Neuronal stem cell (in vitro differentiated cells): ENCODE results near the gene FOXP1.

Experiments used
- DNase-seq: peaks from one replicate; pipeline ENCODE4 v3.0.0-alpha.2; 2013; ENCODE audit warnings: low spot score
- H2AFZ ChIP-seq: one replicate; pipeline ENCODE4 v1.6.1; 2013; ENCODE audit warnings: mild to moderate bottlenecking, low read length, inconsistent platforms
- H2AK5ac ChIP-seq: 2 replicates; pipeline ENCODE4 v1.6.1; 2013; ENCODE audit warnings: low read depth, mild to moderate bottlenecking, inconsistent platforms, low read length, moderate library complexity, mixed read lengths
- H2BK120ac ChIP-seq: 2 replicates; pipeline ENCODE4 v1.6.1; 2013; ENCODE audit warnings: low read depth, mild to moderate bottlenecking, inconsistent platforms, low read length, moderate library complexity, mixed read lengths
- H2BK12ac ChIP-seq: one replicate; pipeline ENCODE4 v1.6.1; 2013; ENCODE audit warnings: low read length, inconsistent platforms
- H2BK15ac ChIP-seq: 2 replicates; pipeline ENCODE4 v1.6.1; 2013; ENCODE audit warnings: mild to moderate bottlenecking, low read length, inconsistent platforms, mixed read lengths
- H2BK5ac ChIP-seq: one replicate; pipeline ENCODE4 v1.6.1; 2013; ENCODE audit warnings: inconsistent platforms, mild to moderate bottlenecking, low read length, moderate library complexity
- H3K14ac ChIP-seq: one replicate; pipeline ENCODE4 v1.6.1; 2013; ENCODE audit warnings: low read length, inconsistent platforms
- H3K18ac ChIP-seq: 2 replicates; pipeline ENCODE4 v1.6.1; 2013; ENCODE audit warnings: low read length, inconsistent platforms
- H3K23ac ChIP-seq: 2 replicates; pipeline ENCODE4 v1.6.1; 2013; ENCODE audit warnings: low read depth, mild to moderate bottlenecking, mixed read lengths, low read length, inconsistent platforms; ENCODE audit not compliant: poor library complexity
- H3K27ac ChIP-seq: replicated peaks from 3 replicates; pipeline ENCODE4 v1.5.1; 2013; ENCODE audit warnings: low read length, inconsistent platforms
- H3K27me3 ChIP-seq, 3 experiments: 2 replicates each; pipeline ENCODE4 v1.6.1; 2013; ENCODE audit warnings: low read length in 3 of 3, mild to moderate bottlenecking in 2 of 3, inconsistent platforms in 1 of 3, low read depth in 1 of 3, mixed read lengths in 1 of 3, moderate library complexity in 1 of 3; ENCODE audit not compliant: control insufficient read depth in 3 of 3, insufficient read depth in 3 of 3
- H3K36me3 ChIP-seq, 2 donors: replicated peaks in 1 of 2; 2 replicates each; pipeline ENCODE4 v1.6.1; 2013; ENCODE audit warnings: low read length in 2 of 2; ENCODE audit not compliant: control insufficient read depth in 2 of 2, insufficient read depth in 2 of 2
- H3K4ac ChIP-seq: 2 replicates; pipeline ENCODE4 v1.6.1; 2013; ENCODE audit warnings: inconsistent platforms, mild to moderate bottlenecking, low read length, moderate library complexity
- H3K4me1 ChIP-seq, 2 donors: 1 replicate in 1 of 2; 2 replicates in 1 of 2; pipeline ENCODE4 v1.6.1; 2013; ENCODE audit warnings: low read length in 2 of 2, low read depth in 1 of 2; ENCODE audit not compliant: control insufficient read depth in 2 of 2, insufficient read depth in 1 of 2
- H3K4me2 ChIP-seq: one replicate; pipeline ENCODE4 v1.6.1; 2013; ENCODE audit warnings: mild to moderate bottlenecking, low read length, inconsistent platforms; ENCODE audit not compliant: insufficient read depth, poor library complexity, severe bottlenecking
- H3K4me3 ChIP-seq, 2 donors: 2 replicates each; pipeline ENCODE4 v1.5.1; 2013; ENCODE audit warnings: low read length in 2 of 2, mild to moderate bottlenecking in 2 of 2, inconsistent platforms in 1 of 2, moderate library complexity in 1 of 2
- H3K79me1 ChIP-seq: one replicate; pipeline ENCODE4 v1.6.1; 2013; ENCODE audit warnings: low read depth, mild to moderate bottlenecking, inconsistent platforms, low read length, moderate library complexity
- H3K9ac ChIP-seq: one replicate; pipeline ENCODE4 v1.6.1; 2013; ENCODE audit warnings: mild to moderate bottlenecking, low read depth, low read length, inconsistent platforms; ENCODE audit not compliant: poor library complexity
- H3K9me3 ChIP-seq, 2 donors: replicated peaks in 1 of 2; 2 replicates each; pipeline versions ENCODE3 to v1.6.1; 2013; ENCODE audit warnings: low read length in 2 of 2, mild to moderate bottlenecking in 2 of 2, inconsistent platforms in 1 of 2, low read depth in 1 of 2, mixed read lengths in 1 of 2, moderate library complexity in 1 of 2; ENCODE audit not compliant: control insufficient read depth in 2 of 2, insufficient read depth in 1 of 2
- H4K8ac ChIP-seq: one replicate; pipeline ENCODE4 v1.6.1; 2013; ENCODE audit warnings: low read depth, mild to moderate bottlenecking, inconsistent platforms, low read length, moderate library complexity
- H4K91ac ChIP-seq: one replicate; pipeline ENCODE4 v1.6.1; 2013; ENCODE audit warnings: low read length, low read depth, mild to moderate bottlenecking, inconsistent platforms; ENCODE audit not compliant: poor library complexity
- WGBS, 2 donors: extraction: QIAGEN DNeasy Blood & Tissue Kit; methylation state at CpG; one replicate each; pipeline ENCODE4 v1.1.7; 2013; ENCODE audit warnings: missing lambda C conversion rate in 2 of 2, mixed read lengths in 1 of 2; ENCODE audit not compliant: insufficient read length in 2 of 2, insufficient replicate concordance in 1 of 2; ENCODE audit errors: extremely low coverage in 2 of 2; 5-methylcytosine and 5-hydroxymethylcytosine counted together

The FOXP1 gene

DNA sequence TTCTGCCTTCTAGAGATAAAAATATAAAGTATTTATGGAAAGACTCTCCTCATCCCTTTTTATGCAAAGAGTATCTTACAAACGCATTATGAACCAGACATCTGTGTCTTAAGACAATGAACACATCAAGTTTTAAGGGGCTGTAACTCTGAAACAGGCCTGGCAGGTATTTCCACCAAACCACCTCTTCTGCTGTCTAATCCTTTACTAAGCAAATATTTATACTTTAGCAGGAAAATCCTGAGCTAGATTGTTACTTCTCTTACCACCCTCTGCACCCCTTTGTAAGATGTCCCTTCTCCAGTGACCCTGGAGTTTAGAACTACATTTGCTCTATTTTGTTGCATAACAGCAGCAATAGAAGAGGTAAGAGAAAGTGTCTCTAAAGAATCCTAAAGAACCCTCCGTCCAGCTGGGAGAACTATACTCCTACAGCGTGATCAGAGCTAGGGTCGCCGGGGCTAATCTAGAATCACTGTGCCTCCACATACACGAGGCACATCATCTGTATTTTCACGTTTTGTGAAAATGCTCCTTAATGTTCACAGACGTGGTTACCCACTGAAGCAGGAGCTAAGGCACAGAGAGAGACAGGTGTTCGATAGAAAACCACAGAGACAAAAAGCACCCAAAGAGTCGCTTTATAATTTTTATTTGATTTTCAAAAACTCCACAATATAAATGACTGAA is 129.6 kb downstream of the FOXP1 start:
- H3K36me3 ChIP-seq: no peaks in the 10 kb centered on the region
- no peak overlapping the region for H3K4me3 ChIP-seq
- no peak overlapping the region for H3K14ac ChIP-seq
- H2BK5ac ChIP-seq: no peak overlapping the region
- no peak overlapping the region for H2BK120ac ChIP-seq
- H3K9ac ChIP-seq: no peak overlapping the region
- no peak overlapping the region for H3K4ac ChIP-seq
- no peak overlapping the region for H2BK12ac ChIP-seq
- no peaks in the 10 kb centered on the region for H3K79me1 ChIP-seq
- H3K23ac ChIP-seq: no peak overlapping the region
- no peak for DNase-seq
- no peak overlapping the region for H4K91ac ChIP-seq
- H3K4me1 ChIP-seq: peaks cover 3 to 11% of the 10 kb centered on the region in 2 donors
- WGBS, 2 donors: no CpG with 5 or more reads among the region's 10 CpGs
- H2AFZ ChIP-seq: no peak overlapping the region
- no peaks in the 10 kb centered on the region for H3K27me3 ChIP-seq
- H3K18ac ChIP-seq: no peak overlapping the region
- no peak overlapping the region for H3K27ac ChIP-seq
- no peak overlapping the region for H2AK5ac ChIP-seq
- H4K8ac ChIP-seq: no peak overlapping the region
- no peak overlapping the region for H3K4me2 ChIP-seq
- no peaks in the 10 kb centered on the region for H3K9me3 ChIP-seq
- H2BK15ac ChIP-seq: no peak overlapping the region

DNA sequence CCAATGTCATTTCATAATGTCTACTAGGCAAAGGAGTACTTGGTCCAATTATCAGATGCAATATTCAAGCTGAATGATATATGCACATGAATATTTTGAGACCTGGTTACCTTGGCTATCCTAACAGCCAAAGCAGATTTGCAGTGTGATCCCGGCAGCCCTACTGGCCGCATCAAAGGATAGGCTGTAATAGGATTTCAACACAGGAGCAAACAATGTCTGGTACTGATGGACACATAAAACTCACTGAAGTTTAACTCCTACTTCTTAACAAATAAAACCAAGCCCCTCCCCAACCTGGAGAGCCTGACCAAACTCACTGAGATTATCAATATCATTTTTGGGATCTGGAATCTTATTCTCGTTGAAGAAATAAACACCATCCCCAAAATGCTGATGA is 130.2 kb downstream of the FOXP1 start:
- H4K8ac ChIP-seq: no peak overlapping the region
- no peaks in the 10 kb centered on the region for H3K27me3 ChIP-seq
- H3K9me3 ChIP-seq: no peaks in the 10 kb centered on the region
- no CpG with 5 or more reads among the region's 3 CpGs for WGBS, 2 donors
- H3K4ac ChIP-seq: no peak overlapping the region
- no peaks in the 10 kb centered on the region for H3K36me3 ChIP-seq
- H2BK15ac ChIP-seq: no peak overlapping the region
- peaks cover 3 to 11% of the 10 kb centered on the region in 2 donors for H3K4me1 ChIP-seq
- H3K18ac ChIP-seq: no peak overlapping the region
- no peak overlapping the region for H2AK5ac ChIP-seq
- no peak overlapping the region for H4K91ac ChIP-seq
- DNase-seq: no peak
- H3K23ac ChIP-seq: no peak overlapping the region
- no peaks in the 10 kb centered on the region for H3K79me1 ChIP-seq
- no peak overlapping the region for H3K14ac ChIP-seq
- H3K4me2 ChIP-seq: no peak overlapping the region
- no peak overlapping the region for H2BK12ac ChIP-seq
- H3K27ac ChIP-seq: no peak overlapping the region
- H2BK120ac ChIP-seq: no peak overlapping the region
- no peak overlapping the region for H2AFZ ChIP-seq
- H3K9ac ChIP-seq: no peak overlapping the region
- H2BK5ac ChIP-seq: no peak overlapping the region
- H3K4me3 ChIP-seq: no peak overlapping the region

DNA sequence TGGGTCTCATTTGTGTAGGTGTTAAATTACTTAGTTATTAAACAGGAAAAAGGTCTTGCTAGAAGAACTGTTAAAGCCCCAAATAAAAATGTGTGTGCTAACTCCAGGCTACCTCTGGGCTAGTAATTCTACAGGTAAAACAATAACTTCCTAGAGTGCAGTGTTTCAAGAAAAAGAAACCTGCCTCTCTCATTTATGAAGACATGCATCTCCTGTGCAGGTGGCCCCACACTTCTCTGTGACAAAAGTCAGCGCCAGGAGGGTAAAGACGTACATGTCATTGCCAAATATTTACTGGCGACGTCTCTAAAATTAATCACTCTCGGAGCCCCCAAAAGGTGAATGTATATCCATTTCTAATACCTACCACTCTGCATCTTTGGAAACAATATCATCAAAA is 131.7 kb downstream of the FOXP1 start:
- Histone ChIP-seq H3K27me3 (no peaks in the 10 kb centered on the region), H3K23ac (no peak overlapping the region), H2AK5ac (no peak overlapping the region), H2BK5ac (no peak overlapping the region), H3K36me3 (no peaks in the 10 kb centered on the region), H3K9me3 (no peaks in the 10 kb centered on the region), H3K27ac (no peak overlapping the region), H3K4me2 (no peak overlapping the region), H4K8ac (no peak overlapping the region), H3K79me1 (no peaks in the 10 kb centered on the region), H2AFZ (no peak overlapping the region), H3K18ac (no peak overlapping the region), H3K4me3 (no peak overlapping the region), H2BK12ac (no peak overlapping the region), H3K4me1 (peaks cover 11 to 12% of the 10 kb centered on the region in 2 donors), H3K4ac (no peak overlapping the region), H3K9ac (no peak overlapping the region), H2BK120ac (no peak overlapping the region), H4K91ac (no peak overlapping the region), H2BK15ac (no peak overlapping the region), H3K14ac (no peak overlapping the region)
- WGBS, 2 donors: no CpG with 5 or more reads among the region's 5 CpGs
- no peak for DNase-seq

DNA sequence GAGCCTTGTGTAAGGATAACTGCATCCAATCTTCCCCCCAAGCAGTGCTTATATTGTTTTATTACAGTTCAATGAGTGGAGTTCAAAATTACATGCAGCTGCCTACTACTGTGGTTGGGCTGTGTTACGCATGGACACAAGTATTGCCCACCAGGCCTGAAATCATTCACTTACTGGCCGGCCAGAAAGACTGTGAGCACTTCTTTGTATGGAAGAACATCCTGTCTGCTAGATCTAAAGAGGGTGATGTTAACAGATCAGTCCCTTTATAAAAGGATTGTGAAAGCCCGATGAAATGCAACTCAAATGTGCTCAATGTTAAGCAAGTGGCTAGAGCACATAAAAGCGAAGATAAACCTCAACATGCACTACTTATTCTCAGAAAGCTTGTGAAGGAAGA is 132.5 kb downstream of the FOXP1 start:
- Histone ChIP-seq H4K8ac (no peak overlapping the region), H3K36me3 (no peaks in the 10 kb centered on the region), H3K27me3 (no peaks in the 10 kb centered on the region), H3K4me3 (no peak overlapping the region), H3K18ac (no peak overlapping the region), H3K9me3 (no peaks in the 10 kb centered on the region), H2BK5ac (no peak overlapping the region), H2AK5ac (no peak overlapping the region), H2BK120ac (no peak overlapping the region), H3K79me1 (no peaks in the 10 kb centered on the region), H3K4ac (no peak overlapping the region), H3K14ac (no peak overlapping the region), H3K9ac (no peak overlapping the region), H2AFZ (no peak overlapping the region), H2BK15ac (no peak overlapping the region), H3K4me2 (no peak overlapping the region), H3K23ac (no peak overlapping the region), H3K4me1 (peaks cover 11 to 14% of the 10 kb centered on the region in 2 donors), H3K27ac (no peak overlapping the region), H2BK12ac (no peak overlapping the region), H4K91ac (no peak overlapping the region)
- no peak for DNase-seq
- no CpG with 5 or more reads among the region's 4 CpGs for WGBS, 2 donors
